SK-N-SH treated with all-trans-retinoic acid at 6 μM for 48 hours (cell line): ENCODE measurements around the gene LEPR.

Experiments
- ATAC-seq: fragments of 200-7000 bp; cut with Tn5 transposase; 3 replicates; pipeline ENCODE4 v1.9.1; 2020; ENCODE audit warnings: mild to moderate bottlenecking, moderate library complexity
- ARNTL ChIP-seq: fragments of 450-650 bp; formaldehyde crosslinking; IDR thresholded peaks from 2 replicates; pipeline ENCODE4 v1.5.0; 2020; ENCODE audit warnings: low read depth, mild to moderate bottlenecking, moderate library complexity, borderline replicate concordance
- BACH2 ChIP-seq: fragments of 250-450 bp; sonication (Bioruptor Pico); IDR thresholded peaks from 2 replicates; pipeline ENCODE4 v1.9.0; 2021; ENCODE audit warnings: mild to moderate bottlenecking, borderline replicate concordance
- CSDC2 ChIP-seq: fragments of 250-450 bp; sonication (Bioruptor Pico); IDR thresholded peaks from 2 replicates; pipeline ENCODE4 v1.5.0; 2020; ENCODE audit warnings: mild to moderate bottlenecking, moderate library complexity
- ESRRG ChIP-seq: fragments of 250-450 bp; sonication (Bioruptor Pico); IDR thresholded peaks from 2 replicates; pipeline ENCODE4 v1.6.1; 2021; ENCODE audit warnings: mild to moderate bottlenecking
- GLIS3 ChIP-seq: fragments of 250-450 bp; sonication (Bioruptor Pico); IDR thresholded peaks from 2 replicates; pipeline ENCODE4 v1.5.0; 2020; ENCODE audit warnings: mild to moderate bottlenecking, moderate library complexity
- OSR1 ChIP-seq: fragments of 250-450 bp; sonication (Bioruptor Pico); IDR thresholded peaks from 2 replicates; pipeline ENCODE4 v1.8.0; 2022; ENCODE audit warnings: moderate library complexity, mild to moderate bottlenecking, inconsistent platforms
- PPARA ChIP-seq: fragments of 250-450 bp; sonication (Bioruptor Pico); IDR thresholded peaks from 2 replicates; pipeline ENCODE4 v1.5.0; 2020; ENCODE audit warnings: mild to moderate bottlenecking, borderline replicate concordance
- RARB ChIP-seq: fragments of 250-450 bp; sonication (Bioruptor Pico); IDR thresholded peaks from 2 replicates; pipeline ENCODE4 v1.8.0; 2021; ENCODE audit warnings: mild to moderate bottlenecking, moderate library complexity
- SNAI2 ChIP-seq: fragments of 250-450 bp; sonication (Bioruptor Pico); IDR thresholded peaks from 2 replicates; pipeline ENCODE4 v1.5.0; 2020; ENCODE audit warnings: mild to moderate bottlenecking, moderate library complexity
- TCF4 ChIP-seq: fragments of 250-450 bp; sonication (Bioruptor Pico); IDR thresholded peaks from 2 replicates; pipeline ENCODE4 v1.8.0; 2021; ENCODE audit warnings: mild to moderate bottlenecking, moderate library complexity, borderline replicate concordance
- TOX ChIP-seq: fragments of 250-450 bp; sonication (Bioruptor Pico); IDR thresholded peaks from 2 replicates; pipeline ENCODE4 v1.8.0; 2021; ENCODE audit warnings: mild to moderate bottlenecking, moderate library complexity, borderline replicate concordance
- ZC3H10 ChIP-seq: fragments of 250-450 bp; sonication (Bioruptor Pico); IDR thresholded peaks from 2 replicates; pipeline ENCODE4 v1.5.1; 2021; ENCODE audit warnings: mild to moderate bottlenecking, moderate library complexity
- ZFP3 ChIP-seq: fragments of 250-450 bp; sonication (Bioruptor Pico); IDR thresholded peaks from 2 replicates; pipeline ENCODE4 v1.5.0; 2020; ENCODE audit warnings: mild to moderate bottlenecking, moderate library complexity
- ZFP30 ChIP-seq: fragments of 450-650 bp; formaldehyde crosslinking; IDR thresholded peaks from 2 replicates; pipeline ENCODE4 v1.5.0; 2022; ENCODE audit warnings: mild to moderate bottlenecking, moderate library complexity
- ZNF70 ChIP-seq: fragments of 450-650 bp; formaldehyde crosslinking; IDR thresholded peaks from 2 replicates; pipeline ENCODE4 v1.5.0; 2020; ENCODE audit warnings: mild to moderate bottlenecking, moderate library complexity
- ZNF8 ChIP-seq: fragments of 450-650 bp; formaldehyde crosslinking; IDR thresholded peaks from 2 replicates; pipeline ENCODE4 v1.5.0; 2020; ENCODE audit warnings: mild to moderate bottlenecking, moderate library complexity
- TF ChIP-seq, protein P1 (sequence below): fragments of 250-450 bp; sonication (Bioruptor Pico); IDR thresholded peaks from 2 replicates; pipeline ENCODE4 v1.8.0; 2021; ENCODE audit warnings: low read depth, mild to moderate bottlenecking, moderate library complexity, borderline replicate concordance
- TF ChIP-seq, protein P2 (sequence below): fragments of 250-450 bp; sonication (Bioruptor Pico); IDR thresholded peaks from 2 replicates; pipeline ENCODE4 v1.8.0; 2020; ENCODE audit warnings: mild to moderate bottlenecking, moderate library complexity, borderline replicate concordance
- TF ChIP-seq, protein P3 (sequence below): fragments of 250-450 bp; sonication (Bioruptor Pico); IDR thresholded peaks from 2 replicates; pipeline ENCODE4 v1.5.0; 2020; ENCODE audit warnings: mild to moderate bottlenecking, moderate library complexity
- TF ChIP-seq, protein P4 (sequence below): fragments of 250-450 bp; sonication (Bioruptor Pico); IDR thresholded peaks from 2 replicates; pipeline ENCODE4 v1.5.1; 2020; ENCODE audit warnings: low read depth, mild to moderate bottlenecking, moderate library complexity
- TF ChIP-seq, protein P5 (sequence below): fragments of 250-450 bp; sonication (Bioruptor Pico); IDR thresholded peaks from 2 replicates; pipeline ENCODE4 v1.5.1; 2021; ENCODE audit warnings: mild to moderate bottlenecking, moderate library complexity

LEPR gene

DNA sequence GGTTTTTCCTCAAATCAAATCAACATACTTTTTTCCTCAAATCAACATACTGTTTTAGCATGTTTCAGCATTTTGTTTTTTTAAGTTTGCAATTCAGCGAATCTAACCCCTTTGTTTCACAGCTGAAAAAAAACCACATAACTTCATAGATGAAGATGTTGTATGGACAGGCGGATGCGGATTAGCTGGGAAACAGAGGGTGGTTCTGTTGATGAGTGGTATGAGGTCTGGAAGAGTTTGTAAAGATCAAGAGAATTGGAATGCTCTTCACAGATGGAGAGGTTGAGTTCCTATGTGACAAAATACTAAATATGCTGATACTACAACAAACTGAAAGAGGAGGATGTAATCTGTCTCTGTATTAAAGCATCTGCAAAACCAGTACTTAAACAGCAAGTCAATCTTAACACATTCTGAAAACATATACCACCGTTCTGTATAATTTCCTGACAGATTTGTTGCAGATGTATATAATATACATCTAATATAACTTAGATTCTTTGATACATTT is 10.6 kb upstream of the LEPR start:
- ATAC-seq, result no peak
- TF ChIP-seq OSR1 (no peak), PPARA (CRISPR knock-in tag) (no peak)
- TF ChIP-seq, protein P1, sequence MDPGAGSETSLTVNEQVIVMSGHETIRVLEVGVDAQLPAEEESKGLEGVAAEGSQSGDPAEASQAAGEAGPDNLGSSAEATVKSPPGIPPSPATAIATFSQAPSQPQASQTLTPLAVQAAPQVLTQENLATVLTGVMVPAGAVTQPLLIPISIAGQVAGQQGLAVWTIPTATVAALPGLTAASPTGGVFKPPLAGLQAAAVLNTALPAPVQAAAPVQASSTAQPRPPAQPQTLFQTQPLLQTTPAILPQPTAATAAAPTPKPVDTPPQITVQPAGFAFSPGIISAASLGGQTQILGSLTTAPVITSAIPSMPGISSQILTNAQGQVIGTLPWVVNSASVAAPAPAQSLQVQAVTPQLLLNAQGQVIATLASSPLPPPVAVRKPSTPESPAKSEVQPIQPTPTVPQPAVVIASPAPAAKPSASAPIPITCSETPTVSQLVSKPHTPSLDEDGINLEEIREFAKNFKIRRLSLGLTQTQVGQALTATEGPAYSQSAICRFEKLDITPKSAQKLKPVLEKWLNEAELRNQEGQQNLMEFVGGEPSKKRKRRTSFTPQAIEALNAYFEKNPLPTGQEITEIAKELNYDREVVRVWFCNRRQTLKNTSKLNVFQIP (CRISPR knock-in tag), result no peak

DNA sequence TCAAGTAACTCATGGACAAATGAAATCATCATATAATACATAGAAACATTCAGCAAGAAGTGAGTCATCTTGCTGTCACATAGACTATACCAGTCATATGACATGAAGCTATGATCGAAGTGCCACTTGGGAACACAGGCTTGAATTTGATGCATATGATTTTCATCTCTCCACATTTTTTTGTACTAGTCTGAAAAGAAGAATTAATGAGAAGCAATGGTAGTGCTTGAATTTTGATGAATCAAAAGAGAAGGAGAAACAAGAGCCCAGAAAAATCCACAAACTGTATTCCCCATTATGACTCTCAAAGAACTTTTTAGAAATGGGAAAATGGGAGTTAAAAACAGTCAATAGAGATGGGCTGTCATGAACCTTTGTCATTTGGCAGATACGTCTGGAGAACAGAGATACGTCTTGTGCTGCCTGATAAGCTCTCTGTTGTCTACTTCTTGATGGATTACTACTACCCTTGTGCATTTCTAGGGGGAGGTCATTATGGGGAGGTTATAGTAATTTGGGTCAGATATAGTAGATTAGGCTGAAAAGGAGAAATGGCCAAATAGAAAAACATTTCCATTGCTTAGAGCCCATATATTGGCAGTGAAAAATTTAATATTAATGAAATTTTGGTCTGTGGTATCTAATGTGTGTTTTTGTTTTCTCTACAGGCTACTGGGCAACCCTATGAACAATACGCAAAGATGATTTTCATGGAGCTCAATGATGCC is 8.0 kb upstream of the LEPR start:
- TF ChIP-seq, protein P2, sequence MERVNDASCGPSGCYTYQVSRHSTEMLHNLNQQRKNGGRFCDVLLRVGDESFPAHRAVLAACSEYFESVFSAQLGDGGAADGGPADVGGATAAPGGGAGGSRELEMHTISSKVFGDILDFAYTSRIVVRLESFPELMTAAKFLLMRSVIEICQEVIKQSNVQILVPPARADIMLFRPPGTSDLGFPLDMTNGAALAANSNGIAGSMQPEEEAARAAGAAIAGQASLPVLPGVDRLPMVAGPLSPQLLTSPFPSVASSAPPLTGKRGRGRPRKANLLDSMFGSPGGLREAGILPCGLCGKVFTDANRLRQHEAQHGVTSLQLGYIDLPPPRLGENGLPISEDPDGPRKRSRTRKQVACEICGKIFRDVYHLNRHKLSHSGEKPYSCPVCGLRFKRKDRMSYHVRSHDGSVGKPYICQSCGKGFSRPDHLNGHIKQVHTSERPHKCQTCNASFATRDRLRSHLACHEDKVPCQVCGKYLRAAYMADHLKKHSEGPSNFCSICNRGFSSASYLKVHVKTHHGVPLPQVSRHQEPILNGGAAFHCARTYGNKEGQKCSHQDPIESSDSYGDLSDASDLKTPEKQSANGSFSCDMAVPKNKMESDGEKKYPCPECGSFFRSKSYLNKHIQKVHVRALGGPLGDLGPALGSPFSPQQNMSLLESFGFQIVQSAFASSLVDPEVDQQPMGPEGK (CRISPR knock-in tag), result no peak
- TF ChIP-seq BACH2 (CRISPR knock-in tag) (no peak), ESRRG (CRISPR knock-in tag) (no peak), RARB (CRISPR knock-in tag) (no peak), CSDC2 (CRISPR knock-in tag) (no peak), ZNF70 (CRISPR knock-in tag) (no peak), ZFP3 (CRISPR knock-in tag) (no peak)
- TF ChIP-seq, protein P3, sequence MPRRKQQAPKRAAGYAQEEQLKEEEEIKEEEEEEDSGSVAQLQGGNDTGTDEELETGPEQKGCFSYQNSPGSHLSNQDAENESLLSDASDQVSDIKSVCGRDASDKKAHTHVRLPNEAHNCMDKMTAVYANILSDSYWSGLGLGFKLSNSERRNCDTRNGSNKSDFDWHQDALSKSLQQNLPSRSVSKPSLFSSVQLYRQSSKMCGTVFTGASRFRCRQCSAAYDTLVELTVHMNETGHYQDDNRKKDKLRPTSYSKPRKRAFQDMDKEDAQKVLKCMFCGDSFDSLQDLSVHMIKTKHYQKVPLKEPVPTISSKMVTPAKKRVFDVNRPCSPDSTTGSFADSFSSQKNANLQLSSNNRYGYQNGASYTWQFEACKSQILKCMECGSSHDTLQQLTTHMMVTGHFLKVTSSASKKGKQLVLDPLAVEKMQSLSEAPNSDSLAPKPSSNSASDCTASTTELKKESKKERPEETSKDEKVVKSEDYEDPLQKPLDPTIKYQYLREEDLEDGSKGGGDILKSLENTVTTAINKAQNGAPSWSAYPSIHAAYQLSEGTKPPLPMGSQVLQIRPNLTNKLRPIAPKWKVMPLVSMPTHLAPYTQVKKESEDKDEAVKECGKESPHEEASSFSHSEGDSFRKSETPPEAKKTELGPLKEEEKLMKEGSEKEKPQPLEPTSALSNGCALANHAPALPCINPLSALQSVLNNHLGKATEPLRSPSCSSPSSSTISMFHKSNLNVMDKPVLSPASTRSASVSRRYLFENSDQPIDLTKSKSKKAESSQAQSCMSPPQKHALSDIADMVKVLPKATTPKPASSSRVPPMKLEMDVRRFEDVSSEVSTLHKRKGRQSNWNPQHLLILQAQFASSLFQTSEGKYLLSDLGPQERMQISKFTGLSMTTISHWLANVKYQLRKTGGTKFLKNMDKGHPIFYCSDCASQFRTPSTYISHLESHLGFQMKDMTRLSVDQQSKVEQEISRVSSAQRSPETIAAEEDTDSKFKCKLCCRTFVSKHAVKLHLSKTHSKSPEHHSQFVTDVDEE, result no peak
- ATAC-seq, result no peak

DNA sequence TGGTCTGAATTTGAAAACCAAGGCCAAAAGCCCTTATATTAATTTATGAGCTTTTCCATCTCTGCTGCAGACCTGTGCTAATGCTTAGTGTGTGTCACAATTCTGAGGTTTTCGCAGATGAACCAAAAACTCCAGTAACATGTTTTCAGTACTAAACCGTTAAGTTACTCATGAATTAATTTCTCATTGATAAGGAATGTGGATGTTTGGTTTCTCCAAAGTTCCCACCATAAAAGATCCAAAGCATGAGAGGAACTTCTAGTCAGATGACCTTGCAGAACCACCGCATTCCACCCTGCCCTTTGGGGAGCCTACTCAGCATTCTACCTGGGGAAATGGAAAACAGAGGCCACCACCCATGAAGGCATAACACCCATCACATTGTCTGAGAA is 7.5 kb upstream of the LEPR start:
- TF ChIP-seq PPARA (CRISPR knock-in tag) (no peak), ZNF8 (no peak), RARB (CRISPR knock-in tag) (no peak), TOX (CRISPR knock-in tag) (no peak), ZFP30 (CRISPR knock-in tag) (no peak), GLIS3 (CRISPR knock-in tag) (no peak), OSR1 (no peak), CSDC2 (CRISPR knock-in tag) (no peak), ZC3H10 (CRISPR knock-in tag) (no peak), SNAI2 (CRISPR knock-in tag) (no peak), ARNTL (no peak), TCF4 (CRISPR knock-in tag) (no peak)
- TF ChIP-seq, protein P2 (CRISPR knock-in tag), result no peak
- TF ChIP-seq, protein P4, sequence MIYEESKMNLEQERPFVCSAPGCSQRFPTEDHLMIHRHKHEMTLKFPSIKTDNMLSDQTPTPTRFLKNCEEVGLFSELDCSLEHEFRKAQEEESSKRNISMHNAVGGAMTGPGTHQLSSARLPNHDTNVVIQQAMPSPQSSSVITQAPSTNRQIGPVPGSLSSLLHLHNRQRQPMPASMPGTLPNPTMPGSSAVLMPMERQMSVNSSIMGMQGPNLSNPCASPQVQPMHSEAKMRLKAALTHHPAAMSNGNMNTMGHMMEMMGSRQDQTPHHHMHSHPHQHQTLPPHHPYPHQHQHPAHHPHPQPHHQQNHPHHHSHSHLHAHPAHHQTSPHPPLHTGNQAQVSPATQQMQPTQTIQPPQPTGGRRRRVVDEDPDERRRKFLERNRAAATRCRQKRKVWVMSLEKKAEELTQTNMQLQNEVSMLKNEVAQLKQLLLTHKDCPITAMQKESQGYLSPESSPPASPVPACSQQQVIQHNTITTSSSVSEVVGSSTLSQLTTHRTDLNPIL (CRISPR knock-in tag), result no peak
- TF ChIP-seq, protein P3, result no peak
- TF ChIP-seq, protein P5, sequence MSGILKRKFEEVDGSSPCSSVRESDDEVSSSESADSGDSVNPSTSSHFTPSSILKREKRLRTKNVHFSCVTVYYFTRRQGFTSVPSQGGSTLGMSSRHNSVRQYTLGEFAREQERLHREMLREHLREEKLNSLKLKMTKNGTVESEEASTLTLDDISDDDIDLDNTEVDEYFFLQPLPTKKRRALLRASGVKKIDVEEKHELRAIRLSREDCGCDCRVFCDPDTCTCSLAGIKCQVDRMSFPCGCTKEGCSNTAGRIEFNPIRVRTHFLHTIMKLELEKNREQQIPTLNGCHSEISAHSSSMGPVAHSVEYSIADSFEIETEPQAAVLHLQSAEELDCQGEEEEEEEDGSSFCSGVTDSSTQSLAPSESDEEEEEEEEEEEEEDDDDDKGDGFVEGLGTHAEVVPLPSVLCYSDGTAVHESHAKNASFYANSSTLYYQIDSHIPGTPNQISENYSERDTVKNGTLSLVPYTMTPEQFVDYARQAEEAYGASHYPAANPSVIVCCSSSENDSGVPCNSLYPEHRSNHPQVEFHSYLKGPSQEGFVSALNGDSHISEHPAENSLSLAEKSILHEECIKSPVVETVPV (CRISPR knock-in tag), result no peak
- no peak for ATAC-seq
